ENCODE measurements around the gene RHCG.

RHCG gene

GRCh38 chr15:89496155-89497098 lies at the start of gene RHCG:
RHCG (minus strand) TSS chr15:89496583; CDS start chr15:89496544, 39 bp downstream.
- Mint-ChIP-seq H3K27me3 (ENCODE audit: low read depth) (peaks cover 34% of the 10 kb centered on the region), H3K9me3 (no peaks in the 10 kb centered on the region), H3K36me3 (ENCODE audit: low read depth) (no peaks in the 10 kb centered on the region), H3K4me3 (peak within 1 kb of the TSS; percentile 46), H3K27ac (no peak within 1 kb of the TSS), H3K4me1 (ENCODE audit: low read depth) (peaks cover 3% of the 10 kb centered on the region)
- no peak for DNase-seq (ENCODE audit: low spot score)

DNA sequence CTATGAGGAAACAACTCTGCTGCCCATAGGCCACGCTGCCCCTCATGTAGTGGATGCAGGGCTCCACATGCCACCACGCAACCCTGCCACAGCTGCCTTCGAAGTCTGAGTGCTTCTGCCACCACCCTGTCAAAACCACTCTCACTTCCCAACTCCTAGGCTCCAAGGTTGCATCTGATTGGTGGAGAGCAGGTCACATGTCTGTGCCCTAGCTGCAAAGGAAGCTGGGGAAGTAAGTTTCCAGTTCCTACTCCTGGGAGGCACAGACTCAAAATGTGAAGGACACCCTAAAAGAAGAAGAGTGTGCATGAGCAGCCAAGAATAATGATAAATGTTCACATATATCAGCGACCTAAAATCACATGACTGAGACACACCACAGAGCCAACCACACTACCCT lies 47.0 kb upstream of the RHCG start:
- DNase-seq (ENCODE audit: low spot score): no peak
- Mint-ChIP-seq H3K27ac (no peak overlapping the region), H3K36me3 (ENCODE audit: low read depth) (no peaks in the 10 kb centered on the region), H3K9me3 (no peaks in the 10 kb centered on the region), H3K4me3 (no peak overlapping the region), H3K27me3 (ENCODE audit: low read depth) (peaks cover 20% of the 10 kb centered on the region), H3K4me1 (ENCODE audit: low read depth) (no peaks in the 10 kb centered on the region)

DNA sequence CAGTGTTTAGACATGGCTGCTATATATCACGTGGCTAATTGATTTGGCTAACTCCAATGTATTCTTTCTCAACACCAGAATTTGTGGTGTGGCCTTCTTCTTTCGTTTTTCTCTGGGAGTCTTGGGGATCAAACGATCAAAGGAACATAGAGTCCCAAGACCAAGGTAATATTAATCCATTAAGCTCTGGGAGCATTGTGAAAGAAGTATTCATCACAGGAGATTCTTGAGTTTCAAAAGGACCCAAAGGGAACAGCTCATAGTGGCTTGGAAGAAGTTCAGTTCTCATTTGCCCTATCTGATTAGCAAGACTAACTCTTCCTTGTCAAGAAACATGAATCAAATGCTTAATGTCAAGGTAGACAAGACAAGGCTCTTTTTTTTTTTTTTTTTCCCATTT lies 46.0 kb upstream of the RHCG start:
- Mint-ChIP-seq H3K27ac (no peak overlapping the region), H3K4me3 (no peak overlapping the region), H3K36me3 (ENCODE audit: low read depth) (no peaks in the 10 kb centered on the region), H3K27me3 (ENCODE audit: low read depth) (peaks cover 20% of the 10 kb centered on the region), H3K4me1 (ENCODE audit: low read depth) (no peaks in the 10 kb centered on the region), H3K9me3 (peaks cover 10% of the 10 kb centered on the region)
- DNase-seq (ENCODE audit: low spot score): no peak

DNA sequence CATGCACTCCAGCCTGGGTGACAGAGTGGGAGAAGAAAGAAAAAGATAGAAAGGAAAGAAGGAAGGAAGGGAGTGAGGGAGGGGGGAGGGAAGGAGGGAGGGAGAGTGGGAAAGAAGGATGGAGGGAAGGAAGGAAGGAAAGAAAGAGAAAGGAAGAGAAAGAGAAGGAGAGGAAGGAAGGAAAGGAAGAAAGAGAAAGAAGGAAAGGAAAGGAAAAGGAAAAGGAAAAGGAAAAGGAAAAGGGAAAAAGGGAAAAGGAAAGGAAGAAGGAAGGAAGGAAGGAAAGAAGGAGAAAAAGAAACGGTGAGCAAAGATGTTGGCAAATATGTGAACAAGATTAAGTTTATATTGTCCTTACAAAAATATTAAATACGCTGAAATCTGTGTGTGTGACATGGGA lies 42.6 kb upstream of the RHCG start:
- no peak for DNase-seq (ENCODE audit: low spot score)
- peaks cover 3% of the 10 kb centered on the region for H3K36me3 Mint-ChIP-seq (ENCODE audit: low read depth)
- H3K27ac Mint-ChIP-seq: no peak overlapping the region
- H3K4me1 Mint-ChIP-seq (ENCODE audit: low read depth): no peaks in the 10 kb centered on the region
- peaks cover 18% of the 10 kb centered on the region for H3K27me3 Mint-ChIP-seq (ENCODE audit: low read depth)
- no peak overlapping the region for H3K4me3 Mint-ChIP-seq
- peaks cover 12% of the 10 kb centered on the region for H3K9me3 Mint-ChIP-seq

DNA sequence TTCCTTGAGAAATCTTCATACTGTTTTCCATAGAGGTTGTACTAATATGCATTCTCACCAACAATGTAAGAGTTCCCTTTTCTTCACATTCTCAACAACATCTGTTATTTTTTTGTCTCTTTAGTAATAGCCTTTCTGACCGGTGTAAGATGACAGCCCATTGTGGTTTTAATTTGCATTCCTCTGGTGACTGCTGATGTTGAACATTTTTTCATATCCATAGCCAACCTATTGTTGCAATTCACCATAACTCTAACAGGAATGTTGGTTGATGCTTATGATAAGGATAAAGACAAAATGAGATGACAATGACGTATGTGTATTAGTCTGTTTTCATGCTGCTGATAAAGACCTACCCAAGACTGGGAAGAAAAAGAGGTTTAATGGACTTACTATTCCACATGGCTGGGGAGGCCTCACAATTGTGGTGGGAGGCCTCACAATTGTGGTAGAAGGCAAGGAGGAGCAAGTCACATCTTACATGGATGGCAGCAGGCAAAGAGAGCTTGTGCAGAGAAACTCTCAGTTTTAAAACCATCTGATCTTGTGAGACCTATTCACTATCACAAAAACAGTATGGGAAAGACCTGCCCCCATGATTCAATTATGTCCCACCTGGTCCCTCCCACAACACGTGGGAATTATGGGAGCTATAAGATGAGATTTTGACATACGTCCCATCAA lies 37.6 kb upstream of the RHCG start:
- Mint-ChIP-seq H3K4me1 (ENCODE audit: low read depth) (peaks cover 2% of the 10 kb centered on the region), H3K27me3 (ENCODE audit: low read depth) (peaks cover 9% of the 10 kb centered on the region), H3K9me3 (peaks cover 14% of the 10 kb centered on the region), H3K27ac (no peak overlapping the region), H3K4me3 (no peak overlapping the region), H3K36me3 (ENCODE audit: low read depth) (peaks cover 4% of the 10 kb centered on the region)
- DNase-seq (ENCODE audit: low spot score): no peak

GRCh38 chr15:89531796-89532537 lies 35.6 kb upstream of the RHCG start:
- H3K4me3 Mint-ChIP-seq: no peak overlapping the region
- DNase-seq (ENCODE audit: low spot score): no peak
- peaks cover 4% of the 10 kb centered on the region for H3K9me3 Mint-ChIP-seq
- peaks cover 4% of the 10 kb centered on the region for H3K36me3 Mint-ChIP-seq (ENCODE audit: low read depth)
- peaks cover 2% of the 10 kb centered on the region for H3K4me1 Mint-ChIP-seq (ENCODE audit: low read depth)
- peaks cover 9% of the 10 kb centered on the region for H3K27me3 Mint-ChIP-seq (ENCODE audit: low read depth)
- no peak overlapping the region for H3K27ac Mint-ChIP-seq

GRCh38 chr15:89530976-89531375 lies 34.6 kb upstream of the RHCG start:
- Mint-ChIP-seq H3K4me1 (ENCODE audit: low read depth) (peaks cover 2% of the 10 kb centered on the region), H3K4me3 (no peak overlapping the region), H3K9me3 (peaks cover 4% of the 10 kb centered on the region), H3K36me3 (ENCODE audit: low read depth) (peaks cover 4% of the 10 kb centered on the region), H3K27me3 (ENCODE audit: low read depth) (peaks cover 9% of the 10 kb centered on the region), H3K27ac (no peak overlapping the region)
- no peak for DNase-seq (ENCODE audit: low spot score)

DNA sequence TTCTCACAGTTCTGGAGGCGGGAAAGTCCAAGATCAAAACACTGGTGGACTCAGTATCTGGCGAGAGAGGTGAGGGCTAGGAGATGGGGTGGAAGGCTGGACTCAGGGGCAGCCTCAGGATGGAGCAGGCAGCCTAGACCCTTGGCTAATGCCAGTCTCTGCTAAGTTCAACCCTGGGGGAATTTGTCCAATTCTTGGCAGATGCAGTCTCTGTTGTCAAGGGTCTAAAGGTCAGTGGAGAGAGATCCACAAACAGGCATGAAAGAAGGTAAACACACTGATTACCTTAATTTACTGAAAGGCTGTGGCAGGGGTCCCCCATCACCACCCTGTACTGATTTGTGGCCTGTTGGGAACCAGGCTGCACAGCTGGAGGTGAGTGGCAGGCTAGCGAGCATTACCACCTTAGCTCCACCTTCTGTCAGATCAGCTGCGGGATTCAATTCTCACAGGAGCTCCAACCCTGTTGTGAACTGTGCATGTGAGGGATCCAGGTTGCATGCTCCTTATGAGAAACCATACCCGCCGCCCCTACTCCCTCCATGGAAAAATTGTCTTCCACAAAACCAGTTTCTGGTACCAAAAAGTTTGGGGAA lies 32.5 kb upstream of the RHCG start:
- peaks cover 2% of the 10 kb centered on the region for H3K4me1 Mint-ChIP-seq (ENCODE audit: low read depth)
- H3K27ac Mint-ChIP-seq: no peak overlapping the region
- peaks cover under 1% of the 10 kb centered on the region for H3K9me3 Mint-ChIP-seq
- no peak for DNase-seq (ENCODE audit: low spot score)
- H3K27me3 Mint-ChIP-seq (ENCODE audit: low read depth): peaks cover 3% of the 10 kb centered on the region
- H3K36me3 Mint-ChIP-seq (ENCODE audit: low read depth): no peaks in the 10 kb centered on the region
- H3K4me3 Mint-ChIP-seq: no peak overlapping the region

- H3K4me1 Mint-ChIP-seq (ENCODE audit: low read depth): no peaks in the 10 kb centered on the region
- H3K36me3 Mint-ChIP-seq (ENCODE audit: low read depth): no peaks in the 10 kb centered on the region
- no peaks in the 10 kb centered on the region for H3K9me3 Mint-ChIP-seq
- DNase-seq (ENCODE audit: low spot score): no peak
- peaks cover 4% of the 10 kb centered on the region for H3K27me3 Mint-ChIP-seq (ENCODE audit: low read depth)
- H3K27ac Mint-ChIP-seq: no peak overlapping the region
- H3K4me3 Mint-ChIP-seq: no peak overlapping the region
These were observed 30.4 kb upstream of the RHCG start for GRCh38 chr15:89526601-89527441.

- H3K9me3 Mint-ChIP-seq: no peaks in the 10 kb centered on the region
- H3K4me1 Mint-ChIP-seq (ENCODE audit: low read depth): no peaks in the 10 kb centered on the region
- DNase-seq (ENCODE audit: low spot score): no peak
- no peak overlapping the region for H3K4me3 Mint-ChIP-seq
- H3K27me3 Mint-ChIP-seq (ENCODE audit: low read depth): peaks cover 4% of the 10 kb centered on the region
- no peak overlapping the region for H3K27ac Mint-ChIP-seq
- H3K36me3 Mint-ChIP-seq (ENCODE audit: low read depth): no peaks in the 10 kb centered on the region
These were observed 29.8 kb upstream of the RHCG start for GRCh38 chr15:89526181-89526580.

DNA sequence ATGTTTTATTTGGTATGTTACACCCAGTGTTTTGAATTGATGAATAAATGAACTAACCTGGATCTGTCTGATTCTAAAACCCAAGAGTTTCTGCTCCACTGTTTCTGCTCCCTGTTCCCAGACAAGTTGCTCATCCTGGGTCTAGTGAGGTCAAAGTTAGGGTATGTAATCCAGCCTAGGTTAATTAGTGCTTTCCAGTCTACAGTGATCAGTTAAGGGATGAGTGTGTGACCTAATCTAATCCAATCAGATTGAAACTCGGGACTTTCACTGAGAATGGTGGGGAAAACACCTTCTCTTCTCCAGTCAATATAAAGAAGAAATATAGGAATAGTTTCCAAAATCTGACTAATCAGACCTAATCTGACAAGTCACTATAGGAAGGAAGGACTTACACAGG lies 27.8 kb upstream of the RHCG start:
- Mint-ChIP-seq H3K4me3 (no peak overlapping the region), H3K27me3 (ENCODE audit: low read depth) (peaks cover 8% of the 10 kb centered on the region), H3K4me1 (ENCODE audit: low read depth) (no peaks in the 10 kb centered on the region), H3K27ac (no peak overlapping the region), H3K36me3 (ENCODE audit: low read depth) (no peaks in the 10 kb centered on the region), H3K9me3 (no peaks in the 10 kb centered on the region)
- DNase-seq (ENCODE audit: low spot score): no peak

GRCh38 chr15:89523101-89523500 lies 26.7 kb upstream of the RHCG start:
- H3K9me3 Mint-ChIP-seq: no peaks in the 10 kb centered on the region
- no peak for DNase-seq (ENCODE audit: low spot score)
- H3K27me3 Mint-ChIP-seq (ENCODE audit: low read depth): peaks cover 9% of the 10 kb centered on the region
- no peak overlapping the region for H3K4me3 Mint-ChIP-seq
- no peaks in the 10 kb centered on the region for H3K36me3 Mint-ChIP-seq (ENCODE audit: low read depth)
- H3K27ac Mint-ChIP-seq: no peak overlapping the region
- H3K4me1 Mint-ChIP-seq (ENCODE audit: low read depth): no peaks in the 10 kb centered on the region

- no peaks in the 10 kb centered on the region for H3K9me3 Mint-ChIP-seq
- H3K36me3 Mint-ChIP-seq (ENCODE audit: low read depth): no peaks in the 10 kb centered on the region
- peaks cover 15% of the 10 kb centered on the region for H3K27me3 Mint-ChIP-seq (ENCODE audit: low read depth)
- no peak overlapping the region for H3K4me3 Mint-ChIP-seq
- no peak for DNase-seq (ENCODE audit: low spot score)
- no peaks in the 10 kb centered on the region for H3K4me1 Mint-ChIP-seq (ENCODE audit: low read depth)
- H3K27ac Mint-ChIP-seq: no peak overlapping the region
These were observed 25.2 kb upstream of the RHCG start for GRCh38 chr15:89521605-89522004.
